Measurements from ENCODE around the gene REXO1. TPM values are rescaled to one million over a fixed set of nuclear protein-coding genes. Genes with fewer than 3 reads are reported as not detected.

The REXO1 gene
- total and polyA plus RNA-seq, 2 of the 13 experiments (the other 11 are each of a cell fraction or from before 2014, with no cell fraction given): 5.0 to 11.2 TPM

DNA sequence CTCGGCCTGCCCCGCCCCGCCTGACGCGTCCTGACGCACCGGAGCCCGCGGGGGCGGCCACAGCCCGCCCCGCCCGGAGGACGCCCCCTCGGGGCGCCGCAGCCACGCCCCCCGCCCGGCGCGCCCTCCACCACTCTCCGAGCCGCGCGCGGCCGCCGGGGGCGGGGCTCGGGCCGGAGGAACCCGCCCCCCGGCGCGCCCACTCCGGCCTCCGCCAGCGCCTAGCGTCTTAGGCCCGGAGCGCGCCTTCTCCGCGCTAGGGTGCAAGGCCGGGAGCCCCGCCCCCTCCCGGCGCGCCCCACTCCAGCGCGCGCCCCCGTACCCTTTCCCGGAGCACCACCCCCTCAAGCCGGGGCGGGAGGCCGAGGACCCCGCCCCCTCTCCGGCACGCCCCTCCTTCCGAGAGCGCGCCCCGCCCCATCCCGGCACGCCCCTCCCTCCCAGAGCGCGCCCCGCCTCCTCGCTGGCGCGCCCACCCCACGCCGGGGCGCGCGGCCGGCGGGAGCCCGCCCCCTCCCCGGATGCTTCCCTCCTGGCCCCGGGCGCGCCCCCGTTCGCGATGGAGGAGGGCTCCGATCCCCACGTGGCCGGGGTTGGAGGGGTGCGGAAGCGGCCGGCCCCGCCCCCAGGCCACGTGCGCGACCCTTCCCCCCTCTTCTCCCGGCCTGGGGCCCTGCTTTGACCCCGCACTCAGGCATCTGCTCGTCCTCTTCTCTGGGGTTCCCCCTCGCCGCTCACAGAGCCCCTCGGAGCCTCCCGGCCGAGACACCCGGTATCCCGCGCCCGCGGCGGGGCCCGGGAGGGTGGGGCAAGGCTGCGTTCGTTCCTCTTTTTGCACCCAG, 15.6 kb upstream of the REXO1 start (continued):
- no peak for TF ChIP-seq ZNF224 (CRISPR knock-in tag; IDR thresholded peaks at IDR 0.05)
- TF ChIP-seq, protein P1, sequence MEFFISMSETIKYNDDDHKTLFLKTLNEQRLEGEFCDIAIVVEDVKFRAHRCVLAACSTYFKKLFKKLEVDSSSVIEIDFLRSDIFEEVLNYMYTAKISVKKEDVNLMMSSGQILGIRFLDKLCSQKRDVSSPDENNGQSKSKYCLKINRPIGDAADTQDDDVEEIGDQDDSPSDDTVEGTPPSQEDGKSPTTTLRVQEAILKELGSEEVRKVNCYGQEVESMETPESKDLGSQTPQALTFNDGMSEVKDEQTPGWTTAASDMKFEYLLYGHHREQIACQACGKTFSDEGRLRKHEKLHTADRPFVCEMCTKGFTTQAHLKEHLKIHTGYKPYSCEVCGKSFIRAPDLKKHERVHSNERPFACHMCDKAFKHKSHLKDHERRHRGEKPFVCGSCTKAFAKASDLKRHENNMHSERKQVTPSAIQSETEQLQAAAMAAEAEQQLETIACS (CRISPR knock-in tag; IDR thresholded peaks at IDR 0.05): peak; percentile 88
- TF ChIP-seq, protein P2, sequence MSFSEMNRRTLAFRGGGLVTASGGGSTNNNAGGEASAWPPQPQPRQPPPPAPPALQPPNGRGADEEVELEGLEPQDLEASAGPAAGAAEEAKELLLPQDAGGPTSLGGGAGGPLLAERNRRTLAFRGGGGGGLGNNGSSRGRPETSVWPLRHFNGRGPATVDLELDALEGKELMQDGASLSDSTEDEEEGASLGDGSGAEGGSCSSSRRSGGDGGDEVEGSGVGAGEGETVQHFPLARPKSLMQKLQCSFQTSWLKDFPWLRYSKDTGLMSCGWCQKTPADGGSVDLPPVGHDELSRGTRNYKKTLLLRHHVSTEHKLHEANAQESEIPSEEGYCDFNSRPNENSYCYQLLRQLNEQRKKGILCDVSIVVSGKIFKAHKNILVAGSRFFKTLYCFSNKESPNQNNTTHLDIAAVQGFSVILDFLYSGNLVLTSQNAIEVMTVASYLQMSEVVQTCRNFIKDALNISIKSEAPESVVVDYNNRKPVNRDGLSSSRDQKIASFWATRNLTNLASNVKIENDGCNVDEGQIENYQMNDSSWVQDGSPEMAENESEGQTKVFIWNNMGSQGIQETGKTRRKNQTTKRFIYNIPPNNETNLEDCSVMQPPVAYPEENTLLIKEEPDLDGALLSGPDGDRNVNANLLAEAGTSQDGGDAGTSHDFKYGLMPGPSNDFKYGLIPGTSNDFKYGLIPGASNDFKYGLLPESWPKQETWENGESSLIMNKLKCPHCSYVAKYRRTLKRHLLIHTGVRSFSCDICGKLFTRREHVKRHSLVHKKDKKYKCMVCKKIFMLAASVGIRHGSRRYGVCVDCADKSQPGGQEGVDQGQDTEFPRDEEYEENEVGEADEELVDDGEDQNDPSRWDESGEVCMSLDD (CRISPR knock-in tag; IDR thresholded peaks at IDR 0.05; ENCODE audit: borderline replicate concordance): peak; percentile 86
- TF ChIP-seq ZSCAN21 (CRISPR knock-in tag; IDR thresholded peaks at IDR 0.05; ENCODE audit: borderline replicate concordance): peak; percentile 59; the same call in 1 of the 2 replicates
- peak; percentile 54; the same call in 1 of the 2 replicates for TF ChIP-seq ZSCAN25 (CRISPR knock-in tag; IDR thresholded peaks at IDR 0.05)
- TF ChIP-seq ZBTB1 (CRISPR knock-in tag; IDR thresholded peaks at IDR 0.05; ENCODE audit: borderline replicate concordance): no peak
- peak; percentile 100 for TF ChIP-seq MXI1 (IDR thresholded peaks at IDR 0.05; ENCODE audit: borderline replicate concordance, low read depth, low read length)
- 0 out of 2 replicates have a peak, but pooled peaks have one; percentile 23 for TF ChIP-seq ZNF431 (CRISPR knock-in tag; IDR thresholded peaks at IDR 0.05; ENCODE audit: borderline replicate concordance, low read depth)
- TF ChIP-seq PHF8 (CRISPR knock-in tag; IDR thresholded peaks at IDR 0.05): peak; percentile 68; the same call in 1 of the 2 replicates
- peak; percentile 79 for TF ChIP-seq ETV5 (CRISPR knock-in tag; IDR thresholded peaks at IDR 0.05; ENCODE audit: borderline replicate concordance)
- TF ChIP-seq RBFOX2 (IDR thresholded peaks at IDR 0.05; ENCODE audit: low read depth, low read length): peak; percentile 88
- peak; percentile 10; the same call in 1 of the 2 replicates for TF ChIP-seq ATF7-NPFF (CRISPR knock-in tag; IDR thresholded peaks at IDR 0.05; ENCODE audit: low read depth)
- no peak; the same call in 1 of the 2 replicates for TF ChIP-seq GATAD1 (CRISPR knock-in tag; IDR thresholded peaks at IDR 0.05)
- TF ChIP-seq MYC (CRISPR knock-in tag; IDR thresholded peaks at IDR 0.05; ENCODE audit: borderline replicate concordance): peak; percentile 99
- TF ChIP-seq, protein P3, sequence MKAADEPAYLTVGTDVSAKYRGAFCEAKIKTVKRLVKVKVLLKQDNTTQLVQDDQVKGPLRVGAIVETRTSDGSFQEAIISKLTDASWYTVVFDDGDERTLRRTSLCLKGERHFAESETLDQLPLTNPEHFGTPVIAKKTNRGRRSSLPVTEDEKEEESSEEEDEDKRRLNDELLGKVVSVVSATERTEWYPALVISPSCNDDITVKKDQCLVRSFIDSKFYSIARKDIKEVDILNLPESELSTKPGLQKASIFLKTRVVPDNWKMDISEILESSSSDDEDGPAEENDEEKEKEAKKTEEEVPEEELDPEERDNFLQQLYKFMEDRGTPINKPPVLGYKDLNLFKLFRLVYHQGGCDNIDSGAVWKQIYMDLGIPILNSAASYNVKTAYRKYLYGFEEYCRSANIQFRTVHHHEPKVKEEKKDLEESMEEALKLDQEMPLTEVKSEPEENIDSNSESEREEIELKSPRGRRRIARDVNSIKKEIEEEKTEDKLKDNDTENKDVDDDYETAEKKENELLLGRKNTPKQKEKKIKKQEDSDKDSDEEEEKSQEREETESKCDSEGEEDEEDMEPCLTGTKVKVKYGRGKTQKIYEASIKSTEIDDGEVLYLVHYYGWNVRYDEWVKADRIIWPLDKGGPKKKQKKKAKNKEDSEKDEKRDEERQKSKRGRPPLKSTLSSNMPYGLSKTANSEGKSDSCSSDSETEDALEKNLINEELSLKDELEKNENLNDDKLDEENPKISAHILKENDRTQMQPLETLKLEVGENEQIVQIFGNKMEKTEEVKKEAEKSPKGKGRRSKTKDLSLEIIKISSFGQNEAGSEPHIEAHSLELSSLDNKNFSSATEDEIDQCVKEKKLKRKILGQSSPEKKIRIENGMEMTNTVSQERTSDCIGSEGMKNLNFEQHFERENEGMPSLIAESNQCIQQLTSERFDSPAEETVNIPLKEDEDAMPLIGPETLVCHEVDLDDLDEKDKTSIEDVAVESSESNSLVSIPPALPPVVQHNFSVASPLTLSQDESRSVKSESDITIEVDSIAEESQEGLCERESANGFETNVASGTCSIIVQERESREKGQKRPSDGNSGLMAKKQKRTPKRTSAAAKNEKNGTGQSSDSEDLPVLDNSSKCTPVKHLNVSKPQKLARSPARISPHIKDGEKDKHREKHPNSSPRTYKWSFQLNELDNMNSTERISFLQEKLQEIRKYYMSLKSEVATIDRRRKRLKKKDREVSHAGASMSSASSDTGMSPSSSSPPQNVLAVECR (CRISPR knock-in tag; IDR thresholded peaks at IDR 0.05; ENCODE audit: borderline replicate concordance): peak; percentile 86
- no peak for TF ChIP-seq PHF5A (CRISPR knock-in tag; IDR thresholded peaks at IDR 0.05; ENCODE audit: low read depth, unreplicated experiment)
- TF ChIP-seq, protein P4, sequence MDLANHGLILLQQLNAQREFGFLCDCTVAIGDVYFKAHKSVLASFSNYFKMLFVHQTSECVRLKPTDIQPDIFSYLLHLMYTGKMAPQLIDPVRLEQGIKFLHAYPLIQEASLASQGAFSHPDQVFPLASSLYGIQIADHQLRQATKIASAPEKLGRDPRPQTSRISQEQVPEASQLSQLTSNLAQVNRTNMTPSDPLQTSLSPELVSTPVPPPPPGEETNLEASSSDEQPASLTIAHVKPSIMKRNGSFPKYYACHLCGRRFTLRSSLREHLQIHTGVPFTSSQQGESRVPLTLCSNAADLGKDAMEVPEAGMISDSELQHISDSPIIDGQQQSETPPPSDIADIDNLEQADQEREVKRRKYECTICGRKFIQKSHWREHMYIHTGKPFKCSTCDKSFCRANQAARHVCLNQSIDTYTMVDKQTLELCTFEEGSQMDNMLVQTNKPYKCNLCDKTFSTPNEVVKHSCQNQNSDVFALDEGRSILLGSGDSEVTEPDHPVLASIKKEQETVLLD (CRISPR knock-in tag; IDR thresholded peaks at IDR 0.05; ENCODE audit: low read depth): peak; percentile 91
- TF ChIP-seq HIVEP1 (CRISPR knock-in tag; IDR thresholded peaks at IDR 0.05): peak; percentile 55; the same call in 1 of the 2 replicates
- TF ChIP-seq ZFP1 (CRISPR knock-in tag; IDR thresholded peaks at IDR 0.05): peak; percentile 12; the same call in 1 of the 2 replicates

Measured in HepG2 (cell line).